ENCODE results near the gene ANKH.

The ANKH gene

DNA sequence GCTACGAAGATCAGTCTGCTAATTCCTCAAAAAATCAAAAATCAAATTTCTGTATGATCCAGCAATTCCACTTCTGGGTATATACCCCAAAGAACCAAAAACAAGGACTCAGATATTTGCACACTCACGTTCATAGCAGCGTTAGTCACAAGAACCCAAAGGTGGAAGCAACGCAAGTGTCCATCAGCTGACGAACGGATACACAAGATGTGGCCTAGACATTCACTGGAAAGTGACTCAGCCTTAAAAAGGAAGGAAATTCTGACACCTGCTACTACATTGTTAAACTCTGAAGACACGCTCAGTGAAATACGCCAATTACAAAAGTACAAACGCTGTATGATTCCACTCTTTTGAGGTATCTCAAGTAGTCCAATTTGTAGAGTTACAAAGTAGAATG, 113.7 kb downstream of the ANKH start:
- no peak for DNase-seq

DNA sequence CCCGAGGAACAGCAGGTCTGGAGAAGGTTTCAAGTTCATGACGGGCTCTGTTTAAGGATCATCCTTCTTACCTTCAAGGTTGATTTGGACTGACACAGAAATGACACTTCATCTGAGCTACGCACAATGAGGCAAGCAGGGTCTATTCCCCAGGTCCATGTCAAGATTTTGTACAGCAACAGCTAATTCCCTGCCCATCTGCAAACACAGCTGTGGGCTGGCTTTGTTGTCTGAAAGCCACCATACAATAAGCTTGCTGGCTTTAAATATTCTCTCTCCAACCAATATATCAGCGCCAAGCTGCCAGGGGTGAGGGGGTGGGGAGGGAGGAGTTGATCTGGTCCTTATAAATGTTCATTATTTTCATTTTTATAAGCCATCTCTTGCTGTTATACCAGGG, 115.1 kb downstream of the ANKH start:
- DNase-seq: no peak

DNA sequence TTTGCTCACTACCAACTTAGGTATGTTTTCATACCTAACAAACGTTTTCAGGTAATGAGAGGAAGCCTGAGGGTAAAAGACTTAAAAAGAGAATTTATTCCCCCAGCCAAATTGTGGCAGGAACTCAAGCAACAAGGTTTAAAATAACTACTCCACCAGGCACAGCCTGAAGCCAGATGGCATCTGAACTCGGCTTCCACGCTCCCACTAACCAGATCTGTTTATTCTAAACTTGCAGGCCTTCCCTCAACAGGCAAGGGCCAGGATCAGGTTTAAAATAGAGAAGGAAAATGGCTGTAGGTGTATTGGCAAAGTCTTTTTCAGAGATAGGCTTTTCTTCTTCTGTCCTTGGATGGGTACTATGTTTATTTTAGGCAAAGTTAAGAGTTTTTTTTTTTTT, 117.6 kb downstream of the ANKH start:
- DNase-seq: no peak

DNA sequence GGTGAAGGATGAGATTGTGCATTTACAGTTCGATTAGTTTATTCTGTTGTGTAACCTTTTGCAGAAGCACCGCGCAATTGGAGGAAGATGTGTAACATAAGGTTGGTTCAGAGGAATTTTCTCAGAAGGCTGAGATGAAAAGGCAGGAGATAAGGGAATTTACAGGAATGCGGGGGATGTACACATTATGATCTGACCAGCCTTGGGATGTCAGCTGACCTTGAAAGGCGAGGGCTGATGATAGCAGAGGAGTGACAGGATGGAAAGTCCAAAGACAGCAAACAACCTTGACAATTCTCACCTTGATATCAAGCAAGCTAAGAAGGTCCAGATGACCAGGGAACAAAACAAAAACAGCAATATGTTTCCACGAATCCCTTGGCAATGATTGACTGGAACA, 118.3 kb downstream of the ANKH start:
- no peak for DNase-seq

DNA sequence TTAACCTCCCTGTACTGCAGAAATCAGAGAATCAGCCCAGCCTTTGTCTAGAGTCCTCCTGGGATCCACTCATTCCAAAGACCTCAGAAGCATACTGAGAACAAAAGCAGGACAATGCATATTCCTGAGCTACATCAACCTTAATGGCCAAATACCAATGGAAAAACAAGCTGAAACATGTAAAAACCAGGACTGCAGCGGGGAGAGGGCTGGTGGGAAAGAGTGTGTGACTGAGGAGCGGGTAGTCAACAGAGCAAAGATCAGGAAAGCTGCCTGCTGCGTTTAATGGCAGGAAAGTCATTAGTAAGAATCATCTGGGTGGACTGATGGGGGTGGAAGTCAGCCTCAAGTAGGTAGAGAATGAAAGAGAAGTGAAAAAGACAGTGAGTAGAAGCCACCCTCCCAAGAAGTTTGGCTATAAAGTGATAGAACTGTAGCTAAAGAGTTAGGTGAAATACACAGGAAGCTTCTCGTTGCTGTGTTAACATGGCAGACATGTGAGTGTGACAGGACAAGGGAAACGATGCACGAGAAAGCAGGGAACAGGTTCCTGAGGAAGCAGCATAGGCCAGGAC, 119.0 kb downstream of the ANKH start:
- no peak for DNase-seq

DNA sequence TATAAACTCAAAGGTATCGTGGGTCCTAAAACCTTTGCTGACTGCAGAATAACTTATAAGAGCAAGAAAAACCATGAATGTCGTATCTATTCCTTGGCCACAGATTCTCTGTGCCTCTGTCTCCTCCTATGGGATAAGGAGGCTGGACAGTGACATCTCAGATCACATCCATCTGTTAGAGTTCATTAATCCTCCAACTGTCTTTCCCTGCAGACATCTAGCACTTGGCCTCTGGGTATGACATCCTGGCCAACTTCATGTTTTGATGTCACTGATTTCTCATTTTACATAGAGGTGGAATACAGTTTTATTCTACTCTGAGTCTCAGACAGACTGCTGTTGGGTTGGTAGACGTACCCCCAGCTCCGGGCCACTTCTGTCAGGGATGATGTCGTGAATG, 120.9 kb downstream of the ANKH start:
- DNase-seq: no peak

DNA sequence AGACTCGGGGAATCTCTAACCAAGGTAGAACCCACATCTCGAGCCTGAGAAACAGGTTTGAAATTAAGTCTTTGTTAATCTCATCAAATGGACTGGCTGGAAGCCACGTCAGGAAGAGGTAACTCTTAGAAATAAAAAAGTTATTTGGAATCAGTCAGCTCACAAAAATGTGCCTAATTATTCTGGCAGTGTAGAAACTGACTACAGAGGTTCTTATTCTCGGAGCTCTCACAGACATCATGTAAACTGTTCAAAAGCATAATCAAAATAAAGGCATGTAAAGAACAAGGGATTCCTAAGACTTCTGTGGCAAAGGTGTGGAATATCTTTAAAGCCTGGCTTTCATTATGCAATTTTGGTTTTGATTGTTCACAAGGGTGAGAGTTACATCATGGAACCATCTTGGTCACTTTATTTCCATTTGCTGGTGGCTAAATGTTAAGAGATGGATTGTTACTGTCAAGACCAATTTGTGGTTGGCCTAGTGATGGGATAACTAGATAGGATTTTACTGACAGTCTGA, 121.9 kb downstream of the ANKH start:
- no peak for DNase-seq

DNA sequence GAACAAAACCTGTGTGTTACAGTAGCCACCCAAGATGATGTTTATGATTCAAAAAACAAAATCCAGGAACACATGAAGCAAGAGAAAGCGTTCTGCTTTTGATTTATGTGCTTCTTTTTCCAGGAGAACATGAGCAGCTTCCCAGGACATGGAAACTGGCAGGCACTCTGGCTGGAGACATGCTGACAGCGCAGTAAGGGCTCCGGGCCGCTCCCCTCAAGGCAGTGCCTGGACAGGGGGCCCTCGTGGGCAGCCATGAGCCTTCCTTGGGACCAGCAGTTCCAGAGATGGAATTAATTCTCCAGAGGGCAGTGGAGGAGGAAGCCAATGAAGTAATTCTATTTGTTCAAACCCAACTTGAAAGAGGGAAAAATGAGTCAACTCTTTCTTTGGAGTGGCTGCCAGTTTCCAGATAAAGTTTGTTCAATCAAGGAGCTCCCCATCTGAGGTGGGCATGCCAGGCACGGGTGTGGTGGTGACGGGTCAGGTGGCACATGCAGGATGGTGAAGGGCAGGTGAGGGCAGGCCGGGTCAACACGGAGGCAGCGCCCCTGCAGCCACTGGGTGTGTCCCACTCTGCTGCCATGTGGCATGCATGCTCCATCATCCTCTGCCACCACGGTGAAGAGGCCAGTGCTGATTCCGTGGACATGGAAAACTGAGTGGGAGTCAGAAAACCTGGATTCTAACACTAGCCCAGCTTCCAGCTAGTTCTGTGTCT, 123.2 kb downstream of the ANKH start:
- no peak for DNase-seq

DNA sequence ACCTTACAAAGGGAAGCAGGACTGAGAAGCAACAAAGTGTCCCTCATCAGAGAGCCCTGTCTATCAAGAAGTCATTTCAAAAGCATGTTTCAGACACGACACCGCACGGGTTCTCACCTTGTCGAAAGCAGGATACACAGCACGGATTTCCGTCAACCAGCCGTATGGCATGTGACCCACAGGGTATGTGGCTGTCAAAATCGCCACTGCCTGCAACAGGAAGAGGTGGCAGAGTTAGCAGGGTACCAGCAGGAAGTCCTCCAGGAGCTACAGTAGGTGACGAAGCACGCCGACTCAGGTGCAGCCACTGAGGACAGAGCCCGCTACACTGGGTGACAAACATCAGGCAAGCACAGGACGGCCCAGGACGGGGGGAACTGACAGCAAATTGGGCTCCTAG, 125.8 kb downstream of the ANKH start:
- DNase-seq: peak; percentile 14

DNA sequence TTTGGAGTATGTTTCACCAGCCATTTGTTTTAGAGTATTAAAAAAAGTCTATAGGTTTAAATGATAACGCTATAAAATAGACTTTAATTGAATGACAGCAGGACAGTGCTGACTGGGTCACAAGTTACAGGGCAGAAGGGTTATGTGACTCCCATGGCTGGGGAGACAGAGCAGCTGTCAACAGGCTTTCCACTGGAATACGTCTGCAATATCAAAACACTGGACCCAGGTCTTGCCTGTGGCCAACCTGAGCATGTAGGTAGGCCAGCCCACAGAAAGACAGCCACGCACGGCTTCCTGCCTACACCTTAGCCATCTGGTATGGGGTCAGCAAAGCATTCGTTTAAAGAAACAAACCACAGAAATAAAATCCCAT, 126.4 kb downstream of the ANKH start:
- no peak for DNase-seq

DNA sequence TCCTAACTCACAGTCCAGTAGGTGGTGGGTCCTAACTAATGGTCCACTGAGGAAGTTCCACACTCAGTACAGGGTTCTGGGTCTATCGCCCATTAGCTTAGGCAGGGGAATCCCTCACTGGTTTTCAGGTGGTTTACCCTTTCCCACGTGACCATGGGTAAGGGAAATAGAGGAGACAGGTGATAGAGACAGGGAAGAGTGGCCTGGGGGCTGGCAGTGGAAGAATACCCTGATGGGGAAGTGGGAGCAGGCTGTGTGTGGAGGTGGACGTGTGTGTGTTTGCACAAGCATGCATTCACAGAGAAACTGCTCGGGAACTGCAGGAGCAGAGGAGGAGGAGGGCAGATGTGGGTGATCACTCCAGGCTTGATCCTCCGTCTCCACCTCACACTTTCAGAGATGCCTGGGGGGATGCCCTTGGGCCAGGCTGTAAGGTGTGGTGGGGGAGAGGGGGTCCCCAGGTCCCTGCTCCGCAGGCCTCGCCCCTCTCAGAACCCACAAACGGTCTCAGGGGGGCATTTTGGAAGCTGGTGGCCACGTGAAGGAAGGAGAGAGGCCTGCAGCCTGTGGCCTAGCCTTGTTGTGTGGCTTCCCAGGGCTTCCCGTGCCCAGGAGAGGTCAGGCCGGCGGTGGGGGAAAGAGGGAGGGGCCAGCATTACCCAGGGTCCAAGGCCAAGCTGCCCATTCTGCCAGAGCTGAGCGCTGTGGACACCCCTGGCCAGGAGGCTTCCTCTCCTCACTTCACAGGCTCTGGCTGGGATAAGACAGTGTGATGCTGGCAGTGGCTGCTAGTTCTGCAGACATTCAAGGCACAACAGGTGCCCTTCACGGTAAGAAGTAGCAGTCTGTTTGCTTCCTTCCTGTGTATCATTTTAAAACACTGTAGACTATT, 127.0 kb downstream of the ANKH start:
- no peak for DNase-seq

DNA sequence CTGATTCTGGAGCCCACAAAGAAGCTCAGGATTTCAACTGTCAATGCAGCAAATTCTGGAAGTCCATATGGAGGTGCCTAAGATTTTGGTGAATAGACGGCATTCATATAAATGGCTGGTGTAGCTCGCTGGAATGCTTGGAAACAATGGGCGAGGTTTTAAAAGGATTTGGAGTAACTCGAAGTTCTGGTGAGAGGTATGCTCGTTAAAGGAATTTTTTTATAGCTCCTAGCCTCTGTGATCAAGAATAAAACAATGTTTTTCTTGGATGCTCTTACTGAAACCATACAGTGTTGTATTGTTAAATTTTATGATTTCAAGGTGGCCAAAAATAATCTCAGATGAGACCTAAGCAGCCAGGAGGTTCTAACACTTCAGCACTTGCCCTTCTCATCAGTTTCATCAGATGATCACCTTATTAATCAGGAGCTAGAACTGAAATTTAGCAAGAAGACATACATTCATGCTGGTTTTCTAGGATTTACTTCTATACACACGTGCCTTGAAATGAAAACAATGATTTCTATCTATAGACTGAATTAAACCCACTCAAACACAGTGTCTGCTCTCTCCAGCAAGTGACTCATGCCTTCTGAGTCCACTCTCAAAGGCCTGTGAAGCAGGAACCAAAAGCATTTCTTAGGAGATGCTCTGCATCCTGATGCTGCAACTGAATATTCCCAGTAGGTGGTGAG, 127.8 kb downstream of the ANKH start:
- no peak for DNase-seq

DNA sequence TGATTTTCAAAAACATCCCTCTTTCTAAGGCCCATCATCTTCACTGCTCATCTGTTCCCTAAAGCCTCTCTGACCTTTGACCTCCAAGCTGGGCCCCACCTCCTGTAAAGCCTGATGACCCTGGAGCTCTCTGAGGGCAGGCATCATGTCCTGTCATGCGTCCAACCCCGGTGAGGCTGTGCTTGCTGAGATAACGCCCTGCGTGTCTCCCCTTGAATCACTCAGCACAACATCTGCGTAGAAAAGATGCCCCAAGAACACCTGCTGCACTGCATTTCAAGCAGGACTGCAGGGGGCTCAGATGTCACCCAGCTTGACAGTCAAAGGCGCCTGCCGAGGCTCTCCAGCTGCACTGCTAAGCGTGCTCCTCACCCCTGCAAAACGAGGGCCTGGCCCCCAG, 129.1 kb downstream of the ANKH start:
- no peak for DNase-seq

DNA sequence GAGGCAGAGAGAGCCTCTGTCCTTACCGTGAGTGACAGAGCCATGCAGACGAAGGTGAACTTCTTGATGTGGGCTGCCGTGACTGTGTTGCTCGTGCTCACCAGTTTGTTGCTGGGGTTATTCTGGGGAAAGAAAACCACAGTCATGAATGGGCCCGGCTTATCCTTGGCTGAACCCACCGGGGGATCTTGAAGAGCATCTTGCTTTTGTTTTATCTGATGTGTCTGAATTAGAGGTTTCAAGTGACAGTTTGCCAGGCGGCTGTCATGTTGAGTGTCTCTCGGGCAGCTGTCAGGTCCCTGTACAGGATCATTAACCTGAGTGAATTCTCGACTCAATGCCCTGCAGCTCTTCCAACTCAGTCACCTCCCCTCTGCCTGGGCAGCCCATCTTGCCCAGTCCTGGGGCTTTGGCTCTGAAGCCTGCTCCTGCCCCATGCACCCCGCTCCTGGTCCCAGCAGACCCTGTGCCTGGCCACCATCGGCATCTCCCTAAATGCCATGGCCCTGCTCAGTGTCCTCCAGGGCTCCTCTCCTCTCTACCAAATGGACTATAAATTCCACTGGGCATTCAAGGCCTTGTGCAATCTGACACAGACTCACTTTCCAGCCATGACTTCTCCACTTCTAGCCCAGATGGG, 129.7 kb downstream of the ANKH start:
- DNase-seq: no peak

DNA sequence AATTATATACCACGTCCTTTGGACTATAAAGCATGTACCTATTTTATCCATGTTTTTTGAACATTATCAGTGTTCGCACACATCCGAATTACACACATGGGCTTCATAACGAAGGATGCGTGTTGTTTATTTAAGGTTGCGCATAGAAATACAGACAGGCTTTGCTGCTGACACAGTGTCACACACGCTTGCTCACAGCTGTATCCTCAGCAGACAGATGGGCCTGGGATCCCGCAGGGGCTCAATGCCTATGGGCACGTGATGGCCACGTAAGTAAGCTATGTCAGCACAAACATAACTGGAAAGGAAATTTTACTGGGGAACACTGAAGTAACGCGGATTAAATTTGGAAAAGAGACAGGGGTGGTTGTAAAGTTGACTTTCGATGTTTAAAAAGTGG, 130.4 kb downstream of the ANKH start:
- DNase-seq: no peak

DNA sequence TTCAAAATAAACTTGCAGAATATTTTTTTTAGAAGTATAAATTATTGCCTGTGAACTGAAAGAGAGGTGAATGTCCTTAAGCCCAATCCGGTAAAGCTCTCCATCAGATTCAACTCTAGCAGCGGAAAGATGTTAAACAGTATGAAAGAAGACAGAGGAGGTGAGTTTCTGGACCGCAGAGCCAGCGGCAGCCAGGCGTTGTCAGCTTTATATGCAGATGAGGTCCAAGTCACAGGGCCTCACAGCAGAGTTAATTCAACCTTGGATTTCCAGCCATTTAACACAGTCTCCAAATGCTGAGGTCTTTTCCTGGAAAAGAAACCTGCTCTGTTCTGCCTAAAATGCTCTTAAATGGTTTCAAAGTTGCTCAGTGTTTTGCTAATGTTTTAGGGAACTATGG, 131.6 kb downstream of the ANKH start:
- no peak for DNase-seq

DNA sequence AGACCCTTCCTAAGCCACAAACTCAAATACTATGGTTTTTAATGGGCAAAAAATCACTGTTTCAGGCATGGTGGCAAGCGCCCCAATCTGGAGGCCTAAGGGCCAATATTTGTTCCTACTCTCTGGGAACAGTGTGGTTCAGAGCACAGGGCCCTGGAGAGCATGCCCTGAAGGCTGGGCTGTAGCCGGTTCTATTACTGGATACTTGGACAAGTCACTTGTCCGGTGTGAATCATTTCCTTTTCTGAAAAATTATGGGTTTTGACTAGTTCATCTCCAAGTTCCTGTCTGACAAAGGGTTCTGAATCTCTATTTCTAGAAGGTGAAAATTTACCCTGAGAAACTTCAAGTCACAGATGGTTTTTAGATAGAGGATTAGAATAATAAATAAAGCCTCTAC, 132.0 kb downstream of the ANKH start:
- DNase-seq: no peak

DNA sequence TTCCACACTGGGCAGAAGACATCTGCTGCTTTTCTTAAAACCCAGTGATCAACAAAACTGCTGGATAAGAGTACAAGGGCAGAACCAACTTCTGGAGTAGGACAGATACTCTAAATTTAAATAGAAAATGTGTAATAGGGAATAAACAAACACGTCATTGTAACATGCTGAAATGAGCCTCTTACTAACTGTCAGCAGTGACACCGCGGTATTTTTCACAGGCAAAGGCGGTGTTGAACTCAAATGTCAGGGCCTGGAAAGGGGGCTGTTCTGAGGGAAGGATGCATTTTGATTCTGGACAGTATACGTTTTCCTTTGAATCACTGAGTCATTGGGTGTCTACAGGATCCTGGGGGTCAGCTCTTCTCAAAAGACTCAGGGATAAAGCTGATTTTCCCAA, 133.5 kb downstream of the ANKH start:
- DNase-seq: no peak

DNA sequence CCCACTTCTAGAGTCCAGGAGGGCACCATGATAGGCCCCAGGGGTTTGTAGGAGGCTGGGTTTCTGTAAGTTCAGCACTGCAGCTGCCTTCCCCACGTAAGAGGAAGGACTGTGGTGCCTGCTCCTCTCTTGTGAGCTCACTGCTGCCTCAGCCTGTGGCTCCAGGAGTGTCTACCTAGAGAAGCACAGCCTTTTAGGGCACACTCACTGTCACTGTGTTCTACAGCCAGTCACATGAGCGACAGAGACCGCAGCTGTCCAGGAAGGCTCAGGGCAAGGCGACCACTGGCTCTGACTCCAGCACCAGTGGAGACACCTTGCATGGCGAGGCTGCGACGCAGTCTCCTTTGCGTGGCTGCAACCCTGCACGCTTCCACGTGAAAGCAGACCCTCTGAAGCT, 134.3 kb downstream of the ANKH start:
- DNase-seq: no peak

DNA sequence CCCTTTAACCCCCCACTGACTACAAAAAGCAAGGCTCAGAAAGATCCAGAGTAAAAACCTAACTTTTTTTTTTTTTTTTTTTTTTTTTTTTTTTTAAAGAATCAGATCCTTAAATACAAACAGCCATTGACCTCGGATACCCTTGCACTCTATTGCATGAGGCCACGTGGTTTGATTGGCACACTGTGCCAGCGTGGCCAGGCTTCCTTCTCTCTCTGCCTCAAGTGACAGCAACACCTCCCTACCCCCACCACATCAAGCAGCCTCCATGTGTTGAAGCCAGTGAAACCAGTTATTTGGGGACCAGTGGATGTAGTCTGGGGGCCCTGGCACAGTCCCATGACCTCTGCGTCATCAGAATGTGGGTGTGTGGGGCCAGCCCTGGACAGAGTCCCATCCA, 135.6 kb downstream of the ANKH start:
- no peak for DNase-seq

DNA sequence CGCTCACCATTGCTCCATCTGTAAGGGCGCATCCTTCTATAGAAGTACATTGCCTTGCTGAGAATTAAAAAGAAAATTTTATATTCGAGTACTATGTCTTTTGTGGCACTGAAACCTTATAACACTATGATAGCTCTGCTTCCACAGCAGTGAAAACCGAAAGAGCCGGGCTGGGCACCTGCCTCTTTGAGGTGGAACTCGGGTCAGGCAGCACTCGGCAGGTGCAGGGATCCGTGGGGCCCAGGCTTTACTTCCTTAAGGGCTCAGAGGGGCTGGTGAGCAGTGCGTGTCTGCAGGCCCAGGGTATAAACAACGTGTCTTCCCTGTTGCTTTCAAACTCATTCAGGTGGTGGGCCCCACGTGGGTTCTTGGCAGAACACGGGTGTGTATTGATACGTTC, 137.2 kb downstream of the ANKH start:
- no peak for DNase-seq

DNA sequence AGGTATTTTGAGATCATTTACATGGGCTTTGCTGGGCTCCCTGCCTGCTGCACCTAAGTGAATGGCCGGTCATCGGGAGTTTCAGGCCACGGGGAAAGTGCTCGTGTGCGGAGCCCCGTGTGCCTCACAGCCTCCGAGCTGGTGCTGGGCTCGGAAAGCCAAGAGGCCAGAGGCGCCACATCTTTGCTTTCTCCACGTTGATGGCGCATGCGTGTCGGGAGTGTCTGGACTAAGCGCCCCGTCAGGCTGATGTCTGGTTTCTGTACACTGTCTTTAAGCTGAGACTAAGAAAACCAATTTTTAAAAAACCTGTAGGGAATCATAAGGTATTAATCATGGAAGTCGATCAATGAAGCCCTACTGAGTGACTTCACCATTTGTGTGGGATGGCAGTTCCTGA, 137.9 kb downstream of the ANKH start:
- DNase-seq: no peak

DNA sequence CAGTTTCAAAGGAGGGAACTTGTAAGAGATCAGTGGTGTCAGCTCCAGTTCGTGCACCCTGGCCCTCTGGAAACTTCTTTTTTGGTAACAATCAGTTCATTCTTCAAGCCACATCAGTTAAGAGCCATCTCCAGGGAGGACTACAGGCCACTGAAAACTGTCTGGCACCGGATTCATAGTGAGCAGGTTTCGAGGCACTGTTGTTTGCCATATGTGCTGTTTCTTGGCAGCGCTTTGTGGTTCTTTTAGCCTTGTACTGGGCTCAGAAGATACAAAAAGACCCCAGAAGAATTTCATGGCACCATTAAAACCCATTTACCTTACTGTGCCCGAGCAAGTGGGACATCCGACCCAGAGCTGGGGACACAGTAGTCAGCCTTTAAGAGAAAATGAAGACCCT, 138.6 kb downstream of the ANKH start:
- DNase-seq: no peak
